ENCODE data around the gene CDKN1B.
"Not testable (repeated sequence)": the region's sequence is repeated elsewhere in the genome, so short reads cannot be mapped to it uniquely, and the experiment has no call there.

CDKN1B gene

GRCh38 chr12:12724421-12725085 lies 7.4 kb downstream of the CDKN1B start:
- DNase-seq (ENCODE audit: low read depth in 3 of 3) = peak in 1 of 3 experiments; percentile 42

- DNase-seq (ENCODE audit: low read depth in 3 of 3) = peak; percentile 78 to 87 (median 82)
Measured at GRCh38 chr12:12725086-12725955, 8.2 kb downstream of the CDKN1B start.

- DNase-seq (ENCODE audit: low read depth in 3 of 3) = no peak
Measured at GRCh38 chr12:12725956-12726554, 8.9 kb downstream of the CDKN1B start.

GRCh38 chr12:12726555-12727093 lies 9.5 kb downstream of the CDKN1B start:
- no peak for DNase-seq (ENCODE audit: low read depth in 3 of 3)

GRCh38 chr12:12731178-12731577 lies 14.0 kb downstream of the CDKN1B start:
- no peak for DNase-seq (ENCODE audit: low read depth in 3 of 3)

- DNase-seq (ENCODE audit: low read depth in 3 of 3) = no peak
Measured at GRCh38 chr12:12731785-12732184, 14.6 kb downstream of the CDKN1B start.

GRCh38 chr12:12733118-12733517 lies 15.9 kb downstream of the CDKN1B start:
- no peak for DNase-seq (ENCODE audit: low read depth in 3 of 3)

- DNase-seq (ENCODE audit: low read depth in 3 of 3) = no peak
Measured at GRCh38 chr12:12734054-12734453, 16.9 kb downstream of the CDKN1B start.

GRCh38 chr12:12734561-12735071 lies 17.4 kb downstream of the CDKN1B start:
- no peak for DNase-seq (ENCODE audit: low read depth in 3 of 3)

- no peak for DNase-seq (ENCODE audit: low read depth in 3 of 3)
Measured at GRCh38 chr12:12735301-12735700, 18.1 kb downstream of the CDKN1B start.

- no peak for DNase-seq (ENCODE audit: low read depth in 3 of 3)
Measured at GRCh38 chr12:12736759-12737676, 19.9 kb downstream of the CDKN1B start.

GRCh38 chr12:12738152-12738551 lies 21.0 kb downstream of the CDKN1B start:
- not testable (repeated sequence) for DNase-seq (ENCODE audit: low read depth in 3 of 3)

- DNase-seq (ENCODE audit: low read depth in 3 of 3) = no peak
Measured at GRCh38 chr12:12741660-12742059, 24.5 kb downstream of the CDKN1B start.

GRCh38 chr12:12744546-12745305 lies 27.6 kb downstream of the CDKN1B start:
- DNase-seq (ENCODE audit: low read depth in 3 of 3) = no peak

GRCh38 chr12:12745576-12746211 lies 28.5 kb downstream of the CDKN1B start:
- DNase-seq (ENCODE audit: low read depth in 3 of 3) = no peak

GRCh38 chr12:12747278-12747677 lies 30.1 kb downstream of the CDKN1B start:
- DNase-seq (ENCODE audit: low read depth in 3 of 3) = no peak

- DNase-seq (ENCODE audit: low read depth in 3 of 3) = no peak
Measured at GRCh38 chr12:12748044-12748443, 30.9 kb downstream of the CDKN1B start.

- DNase-seq (ENCODE audit: low read depth in 3 of 3) = no peak
Measured at GRCh38 chr12:12749433-12749832, 32.3 kb downstream of the CDKN1B start.

GRCh38 chr12:12755923-12756322 lies 38.8 kb downstream of the CDKN1B start:
- DNase-seq (ENCODE audit: low read depth in 3 of 3) = no peak

- no peak for DNase-seq (ENCODE audit: low read depth in 3 of 3)
Measured at GRCh38 chr12:12757121-12757520, 40.0 kb downstream of the CDKN1B start.

Measured in stimulated activated CD4-positive, alpha-beta T cell treated with anti-CD3 and anti-CD28 coated beads, TNF-alpha, amount 100 ng/mL, for 4 hours (primary cell).